ENCODE measurements around the gene CYP4F3. TPM values are rescaled to one million over a fixed set of nuclear protein-coding genes. Genes with fewer than 3 reads are reported as not detected.

Gene CYP4F3, protein sequence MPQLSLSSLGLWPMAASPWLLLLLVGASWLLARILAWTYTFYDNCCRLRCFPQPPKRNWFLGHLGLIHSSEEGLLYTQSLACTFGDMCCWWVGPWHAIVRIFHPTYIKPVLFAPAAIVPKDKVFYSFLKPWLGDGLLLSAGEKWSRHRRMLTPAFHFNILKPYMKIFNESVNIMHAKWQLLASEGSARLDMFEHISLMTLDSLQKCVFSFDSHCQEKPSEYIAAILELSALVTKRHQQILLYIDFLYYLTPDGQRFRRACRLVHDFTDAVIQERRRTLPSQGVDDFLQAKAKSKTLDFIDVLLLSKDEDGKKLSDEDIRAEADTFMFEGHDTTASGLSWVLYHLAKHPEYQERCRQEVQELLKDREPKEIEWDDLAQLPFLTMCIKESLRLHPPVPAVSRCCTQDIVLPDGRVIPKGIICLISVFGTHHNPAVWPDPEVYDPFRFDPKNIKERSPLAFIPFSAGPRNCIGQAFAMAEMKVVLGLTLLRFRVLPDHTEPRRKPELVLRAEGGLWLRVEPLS
- total RNA-seq (2022; extraction: Qiagen RNA extraction; ENCODE audit: low read depth) = 2.3 to 3.9 TPM (median 3.4 TPM) in 5 replicates

DNA sequence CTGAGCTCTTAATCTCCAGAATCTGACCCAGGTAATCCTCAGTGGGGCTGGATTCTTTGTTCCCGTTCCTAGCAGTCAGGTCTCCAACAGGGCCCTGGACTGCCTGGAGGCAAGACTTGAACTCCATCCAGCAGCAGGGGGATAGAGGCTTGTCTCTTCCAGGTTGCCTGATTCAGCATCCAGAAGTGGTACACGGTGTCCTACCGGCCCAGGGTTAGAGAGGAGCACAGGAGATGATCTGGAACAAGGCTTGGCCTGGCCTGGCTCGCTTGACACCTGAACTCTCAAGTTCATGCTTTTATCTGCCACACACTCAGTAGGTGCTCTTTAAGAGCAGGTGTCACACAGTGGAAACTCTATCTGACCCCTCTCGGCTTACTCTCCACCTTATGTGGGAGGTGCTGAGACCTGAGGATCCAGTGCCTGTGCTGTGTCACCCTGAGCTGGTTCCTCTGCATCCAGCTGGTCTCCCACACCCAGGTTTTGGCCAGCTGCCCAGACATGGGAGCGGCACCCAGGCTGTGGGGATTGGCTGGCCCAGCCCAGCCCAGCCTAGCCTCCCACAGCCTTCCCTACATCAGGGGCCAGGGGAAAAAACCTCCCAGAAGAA lies at the start of gene CYP4F3:
TSS of gene CYP4F3 (plus strand) at position 604 of the 610 bp plus-strand sequence. CDS start 519 bp downstream, outside the sequence.

GRCh38 chr19:15614507-15615379 lies 26.0 kb upstream of the CYP4F3 start, which contains the start of gene CYP4F8:
Gene CYP4F8 (plus strand): TSS chr19:15615218. CDS start chr19:15615617, 399 bp downstream.

GRCh38 chr19:15672580-15673175 lies 32.0 kb downstream of the CYP4F3 start, which contains the start of gene CYP4F12:
Gene CYP4F12 (plus strand): TSS chr19:15673087. CDS start chr19:15673530, 443 bp downstream.

Other genes with a start within 250 kb of the CYP4F3 start
- 35.5 to 38.0 TPM (median 36.0 TPM) in 5 replicates for gene AKAP8L, start 221.9 kb upstream of the CYP4F3 start, total RNA-seq (2022; extraction: Qiagen RNA extraction; ENCODE audit: low read depth)
- 15.0 to 24.2 TPM (median 21.1 TPM) in 5 replicates for gene WIZ, start 190.9 kb upstream of the CYP4F3 start, total RNA-seq (2022; extraction: Qiagen RNA extraction; ENCODE audit: low read depth)
- not detected in 5 replicates for gene RASAL3, start 176.4 kb upstream of the CYP4F3 start, total RNA-seq (2022; extraction: Qiagen RNA extraction; ENCODE audit: low read depth)
- gene PGLYRP2, start 161.4 kb upstream of the CYP4F3 start, total RNA-seq (2022; extraction: Qiagen RNA extraction; ENCODE audit: low read depth) = not detected in 5 replicates
- 0.08 to 0.18 TPM (median 0.10 TPM) in 4 of 5 replicates, not detected in the other for gene CYP4F22, start 132.4 kb upstream of the CYP4F3 start, total RNA-seq (2022; extraction: Qiagen RNA extraction; ENCODE audit: low read depth)
- gene CYP4F8, start 25.7 kb upstream of the CYP4F3 start, total RNA-seq (2022; extraction: Qiagen RNA extraction; ENCODE audit: low read depth) = not detected in 5 replicates
- gene CYP4F12, start 32.2 kb downstream of the CYP4F3 start, total RNA-seq (2022; extraction: Qiagen RNA extraction; ENCODE audit: low read depth) = 1.9 to 3.2 TPM (median 2.2 TPM) in 5 replicates
- not detected in 5 replicates for gene OR10H2, start 87.1 kb downstream of the CYP4F3 start, total RNA-seq (2022; extraction: Qiagen RNA extraction; ENCODE audit: low read depth)
- not detected in 5 replicates for gene OR10H3, start 97.1 kb downstream of the CYP4F3 start, total RNA-seq (2022; extraction: Qiagen RNA extraction; ENCODE audit: low read depth)
- not detected in 5 replicates for gene OR10H5, start 146.8 kb downstream of the CYP4F3 start, total RNA-seq (2022; extraction: Qiagen RNA extraction; ENCODE audit: low read depth)
- gene OR10H1, start 174.8 kb downstream of the CYP4F3 start, total RNA-seq (2022; extraction: Qiagen RNA extraction; ENCODE audit: low read depth) = not detected in 5 replicates

Measured in A549 treated with GW870086 at 1 μM for 4 hours (cell line).